Measurements from ENCODE around the gene ARL4D. TPM values are rescaled to one million over a fixed set of nuclear protein-coding genes. Genes with fewer than 3 reads are reported as not detected.
A peak's percentile ranks its signal among the peaks of the same experiment; 100 is the strongest.
"Not testable (repeated sequence)": the region's sequence is repeated elsewhere in the genome, so short reads cannot be mapped to it uniquely, and the experiment has no call there.

ARL4D gene
- total and polyA plus RNA-seq, 2 of the 8 experiments (the other 6 are each of a cell fraction or from before 2014, with no cell fraction given), result 8.4 to 9.2 TPM

- not testable (repeated sequence) for H3K27ac ChIP-seq (ENCODE audit: low read depth, low read length); H3K4me2 ChIP-seq (ENCODE audit: insufficient read depth in 1 of 2, low read depth in 2 of 2, low read length in 2 of 2); H3K14ac ChIP-seq (ENCODE audit: insufficient read length); H3K27me3 ChIP-seq (replicated peaks in 1 of 4; ENCODE audit: control insufficient read depth in 3 of 4, extremely low read depth in 1 of 4, insufficient read depth in 3 of 4, low read length in 3 of 4); H3K23me2 ChIP-seq (ENCODE audit: low read depth, low read length); H3K4me3 ChIP-seq (ENCODE audit: extremely low read depth in 1 of 4, insufficient read depth in 2 of 4, low read depth in 3 of 4, low read length in 4 of 4); DNase-seq (ENCODE audit: low read depth in 1 of 2, low spot score in 2 of 2); H2BK5ac ChIP-seq (ENCODE audit: low read depth, low read length); H3K23ac ChIP-seq (ENCODE audit: insufficient read length); H3K79me2 ChIP-seq (ENCODE audit: control insufficient read depth in 1 of 2, insufficient read depth in 2 of 2, low read length in 2 of 2); H4K5ac ChIP-seq (ENCODE audit: insufficient read length, low read depth, low read length); H2AFZ ChIP-seq (ENCODE audit: low read length); FAIRE-seq; H2BK20ac ChIP-seq (ENCODE audit: low read length); H2AK5ac ChIP-seq (ENCODE audit: low read depth, low read length); H4K8ac ChIP-seq (ENCODE audit: extremely low read depth, insufficient read depth, low read length); H4K20me1 ChIP-seq (replicated peaks in 1 of 2; ENCODE audit: control insufficient read depth in 1 of 2, insufficient read depth in 2 of 2, low read length in 2 of 2); H3K9ac ChIP-seq (replicated peaks in 1 of 4; ENCODE audit: extremely low read depth in 1 of 4, low read depth in 3 of 4, low read length in 3 of 4); H3K56ac ChIP-seq (replicated peaks; ENCODE audit: insufficient read length, low read depth, low read length); H2BK15ac ChIP-seq (ENCODE audit: low read length); H3K9me3 ChIP-seq (ENCODE audit: insufficient read depth in 2 of 2, low read depth in 1 of 2, low read length in 1 of 2); H3K79me1 ChIP-seq (ENCODE audit: low read depth, low read length); H3K18ac ChIP-seq (ENCODE audit: extremely low read depth, low read length); H2BK120ac ChIP-seq (replicated peaks; ENCODE audit: low read depth, low read length); H3K36me3 ChIP-seq (ENCODE audit: control insufficient read depth in 2 of 4, insufficient read depth in 4 of 4, low read length in 3 of 4); H2BK12ac ChIP-seq (ENCODE audit: low read depth, low read length); H3K4ac ChIP-seq (replicated peaks; ENCODE audit: insufficient read length, low read depth, low read length); H4K91ac ChIP-seq (replicated peaks; ENCODE audit: insufficient read length, low read length)
- peak; percentile 78 for TF ChIP-seq YY1 (IDR thresholded peaks at IDR 0.05; ENCODE audit: low read depth, low read length)
- POLR2A ChIA-PET (ENCODE audit: partially characterized antibody), result interaction anchor here (0.5 to 9.0 kb wide), 7 partner anchors 12 to 64 kb away, joined by 3 to 184 read pairs (median 65); partner anchors contain the start of gene ARL4D
- WGBS, 2 experiments (ENCODE audit: extremely low coverage in 1 of 2, insufficient coverage in 1 of 2, insufficient read length in 1 of 2, insufficient replicate concordance in 2 of 2, low coverage in 1 of 2, low lambda C conversion rate in 2 of 2, missing lambda C conversion rate in 1 of 2), result 92% methylated on average over 9 of the region's 9 CpGs; no CpG with 5 or more reads in 1 of the 2 experiments
- peaks cover 8 to 15% (median 10%) of the 10 kb centered on the region in 4 experiments for H3K4me1 ChIP-seq (replicated peaks in 1 of 4; ENCODE audit: control insufficient read depth in 3 of 4, insufficient read depth in 4 of 4, low read length in 3 of 4)
- CTCF ChIA-PET (ENCODE audit: partially characterized antibody), result interaction anchor here (1.0 to 4.7 kb wide), 6 partner anchors 22 to 118 kb away, joined by 3 to 41 read pairs (median 4); partner anchors contain the start of gene DHX8
These were observed 32.9 kb upstream of the ARL4D start for GRCh38 chr17:43365921-43366320.
